ENCODE measurements around the gene CSDE1.

GRCh38 chr1:114753143-114753542 lies 4.6 kb downstream of the CSDE1 start:
- no peak for TF ChIP-seq CTCF (IDR thresholded peaks at IDR 0.05)
- no peak for TF ChIP-seq POLR2A (IDR thresholded peaks at IDR 0.05)
- no peak for TF ChIP-seq POLR2AphosphoS5 (IDR thresholded peaks at IDR 0.05)
